Astrocyte (in vitro differentiated cells and primary cell): ENCODE data around the gene SDK1.

Experiments used
- EZH2 ChIP-seq: IDR thresholded peaks from 2 replicates; pipeline ENCODE4 v1.6.1; 2012; ENCODE audit warnings: mild to moderate bottlenecking, low read length, inconsistent platforms; ENCODE audit not compliant: insufficient read depth
- TF ChIP-seq, protein P1 (sequence below): IDR thresholded peaks from 2 replicates; pipeline ENCODE4 v1.5.1; 2011; ENCODE audit warnings: low read depth, mild to moderate bottlenecking, inconsistent platforms, low read length, moderate library complexity; ENCODE audit not compliant: insufficient read depth

- TF ChIP-seq, protein P1, sequence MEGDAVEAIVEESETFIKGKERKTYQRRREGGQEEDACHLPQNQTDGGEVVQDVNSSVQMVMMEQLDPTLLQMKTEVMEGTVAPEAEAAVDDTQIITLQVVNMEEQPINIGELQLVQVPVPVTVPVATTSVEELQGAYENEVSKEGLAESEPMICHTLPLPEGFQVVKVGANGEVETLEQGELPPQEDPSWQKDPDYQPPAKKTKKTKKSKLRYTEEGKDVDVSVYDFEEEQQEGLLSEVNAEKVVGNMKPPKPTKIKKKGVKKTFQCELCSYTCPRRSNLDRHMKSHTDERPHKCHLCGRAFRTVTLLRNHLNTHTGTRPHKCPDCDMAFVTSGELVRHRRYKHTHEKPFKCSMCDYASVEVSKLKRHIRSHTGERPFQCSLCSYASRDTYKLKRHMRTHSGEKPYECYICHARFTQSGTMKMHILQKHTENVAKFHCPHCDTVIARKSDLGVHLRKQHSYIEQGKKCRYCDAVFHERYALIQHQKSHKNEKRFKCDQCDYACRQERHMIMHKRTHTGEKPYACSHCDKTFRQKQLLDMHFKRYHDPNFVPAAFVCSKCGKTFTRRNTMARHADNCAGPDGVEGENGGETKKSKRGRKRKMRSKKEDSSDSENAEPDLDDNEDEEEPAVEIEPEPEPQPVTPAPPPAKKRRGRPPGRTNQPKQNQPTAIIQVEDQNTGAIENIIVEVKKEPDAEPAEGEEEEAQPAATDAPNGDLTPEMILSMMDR = no peak
- no peak for TF ChIP-seq EZH2
These were observed 3.1 kb downstream of the SDK1 start for GRCh38 chr7:3304131-3304530.
